Lung microvascular endothelial cell (primary cell): ENCODE data around the gene CNTNAP2. TPM values are rescaled to one million over a fixed set of nuclear protein-coding genes. Genes with fewer than 3 reads are reported as not detected.
"Not testable (repeated sequence)": the region's sequence is repeated elsewhere in the genome, so short reads cannot be mapped to it uniquely, and the experiment has no call there.

Source experiments
- DNase-seq, 2 donors: peaks; one replicate each; pipeline versions ENCODE4 v3.0.0 to v3.0.0-alpha.2; 2010; ENCODE audit warnings: low read depth in 2 of 2
- total RNA-seq: library from RNA; depleted of rRNA; stranded (reverse); fragments of >200 nt; gene quantifications from 2 replicates; pipeline ENCODE4 v1.2.1, GENCODE V29; 2014

The CNTNAP2 gene
- total RNA-seq, 1 donor from 2014 or later: under 0.01 TPM

- no peak for DNase-seq
Observed at GRCh38 chr7:146146831-146147486, 30.4 kb downstream of the CNTNAP2 start.

- DNase-seq: no peak
Observed at GRCh38 chr7:146150153-146150552, 33.6 kb downstream of the CNTNAP2 start.

- no peak for DNase-seq
Observed at GRCh38 chr7:146172112-146172511, 55.5 kb downstream of the CNTNAP2 start.

- no peak for DNase-seq
Observed at GRCh38 chr7:146175716-146176115, 59.1 kb downstream of the CNTNAP2 start.

GRCh38 chr7:146176860-146177259, 60.3 kb downstream of the CNTNAP2 start:
- DNase-seq: no peak

GRCh38 chr7:146177301-146177700, 60.7 kb downstream of the CNTNAP2 start:
- no peak for DNase-seq

GRCh38 chr7:146185844-146186243, 69.2 kb downstream of the CNTNAP2 start:
- DNase-seq: no peak

- DNase-seq: not testable (repeated sequence)
Observed at GRCh38 chr7:146191428-146191827, 74.8 kb downstream of the CNTNAP2 start.

- no peak for DNase-seq
Observed at GRCh38 chr7:146201945-146202344, 85.3 kb downstream of the CNTNAP2 start.

- no peak for DNase-seq
Observed at GRCh38 chr7:146206270-146206669, 89.7 kb downstream of the CNTNAP2 start.

- no peak for DNase-seq
Observed at GRCh38 chr7:146208492-146208891, 91.9 kb downstream of the CNTNAP2 start.

- DNase-seq: no peak
Observed at GRCh38 chr7:146214842-146215241, 98.2 kb downstream of the CNTNAP2 start.

- no peak for DNase-seq
Observed at GRCh38 chr7:146216396-146217041, 99.9 kb downstream of the CNTNAP2 start.

- no peak for DNase-seq
Observed at GRCh38 chr7:146223851-146224250, 107.2 kb downstream of the CNTNAP2 start.

GRCh38 chr7:146232604-146233003, 116.0 kb downstream of the CNTNAP2 start:
- DNase-seq: no peak

- no peak for DNase-seq
Observed at GRCh38 chr7:146235195-146235594, 118.6 kb downstream of the CNTNAP2 start.

GRCh38 chr7:146242661-146243060, 126.1 kb downstream of the CNTNAP2 start:
- DNase-seq: no peak

- DNase-seq: not testable (repeated sequence)
Observed at GRCh38 chr7:146247991-146248390, 131.4 kb downstream of the CNTNAP2 start.

- not testable (repeated sequence) for DNase-seq
Observed at GRCh38 chr7:146248744-146249143, 132.1 kb downstream of the CNTNAP2 start.

GRCh38 chr7:146249272-146249671, 132.7 kb downstream of the CNTNAP2 start:
- DNase-seq: no peak

- no peak for DNase-seq
Observed at GRCh38 chr7:146255609-146256008, 139.0 kb downstream of the CNTNAP2 start.

- no peak for DNase-seq
Observed at GRCh38 chr7:146262527-146262926, 145.9 kb downstream of the CNTNAP2 start.

GRCh38 chr7:146276888-146277287, 160.3 kb downstream of the CNTNAP2 start:
- no peak for DNase-seq
